ENCODE results near the gene F11R. TPM values are rescaled to one million over a fixed set of nuclear protein-coding genes. Genes with fewer than 3 reads are reported as not detected.
"Not testable (repeated sequence)": the region's sequence is repeated elsewhere in the genome, so short reads cannot be mapped to it uniquely, and the experiment has no call there.

F11R gene
- total RNA-seq, 1 donor from 2014 or later, result 65.4 TPM

- DNase-seq (ENCODE audit: low spot score) (peak; percentile 84), ATAC-seq (peak; percentile 81)
Measured at GRCh38 chr1:161044908-161045735, 24.2 kb upstream of the F11R start.

GRCh38 chr1:161044535-161044907 lies 23.6 kb upstream of the F11R start:
- no peak for DNase-seq (ENCODE audit: low spot score)
- no peak for ATAC-seq

DNA sequence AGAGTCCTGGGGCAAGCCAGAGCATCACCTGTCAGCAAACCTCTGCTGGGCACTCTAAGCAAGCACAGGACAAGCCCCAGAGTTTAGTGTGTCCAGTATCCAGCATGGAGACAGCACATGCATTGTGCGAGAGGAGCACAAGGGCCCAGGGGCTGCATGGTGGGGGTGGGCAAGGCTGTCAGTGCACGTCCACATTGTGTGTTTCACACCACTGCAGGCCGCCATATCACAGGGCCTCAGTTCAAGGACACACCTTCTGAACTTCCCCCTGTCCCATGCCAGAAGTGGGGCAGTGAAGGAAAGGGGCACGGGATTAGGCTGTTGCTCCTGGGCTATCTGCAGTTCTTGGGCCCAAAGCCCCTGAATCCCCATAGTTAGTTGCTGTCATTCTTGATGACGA lies 18.6 kb upstream of the F11R start:
- DNase-seq (ENCODE audit: low spot score), result no peak
- no peak for ATAC-seq

DNA sequence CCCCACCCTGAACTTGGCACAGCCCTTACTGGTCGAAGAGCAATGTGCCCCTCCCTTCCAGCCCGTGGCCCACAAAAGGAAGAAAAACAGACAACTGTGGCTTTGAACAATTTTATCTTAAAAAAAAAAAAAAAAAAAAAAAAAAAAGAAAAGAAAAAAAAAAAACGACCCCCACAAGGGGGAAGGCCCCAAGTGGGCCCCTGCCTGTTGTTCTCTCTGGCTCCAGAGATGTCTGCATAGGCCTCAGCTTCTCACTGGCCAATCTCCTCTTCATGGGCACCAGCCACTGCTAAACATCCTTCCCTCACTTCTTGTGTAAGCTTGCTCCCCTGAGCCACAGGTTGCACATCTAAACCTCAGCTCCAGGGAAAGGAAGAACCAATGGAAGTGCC lies 18.2 kb upstream of the F11R start:
- ATAC-seq (no peak), DNase-seq (ENCODE audit: low spot score) (no peak)

- DNase-seq (ENCODE audit: low spot score) (peak; percentile 80), ATAC-seq (peak; percentile 94)
Measured at GRCh38 chr1:161038523-161039153, 17.7 kb upstream of the F11R start, which contains the start of gene TSTD1. TSTD1 (minus strand) TSS chr1:161038964; CDS start chr1:161038889, 75 bp downstream.

GRCh38 chr1:161037661-161038522 lies 16.9 kb upstream of the F11R start:
- ATAC-seq (no peak), DNase-seq (ENCODE audit: low spot score) (no peak)

GRCh38 chr1:161033751-161034150 lies 12.8 kb upstream of the F11R start:
- DNase-seq (ENCODE audit: low spot score), result no peak
- no peak for ATAC-seq

GRCh38 chr1:161032409-161032808 lies 11.5 kb upstream of the F11R start:
- ATAC-seq, result peak; percentile 25
- DNase-seq (ENCODE audit: low spot score), result no peak

- DNase-seq (ENCODE audit: low spot score), result no peak
- ATAC-seq, result no peak
Measured at GRCh38 chr1:161031874-161032273, 10.9 kb upstream of the F11R start.

DNA sequence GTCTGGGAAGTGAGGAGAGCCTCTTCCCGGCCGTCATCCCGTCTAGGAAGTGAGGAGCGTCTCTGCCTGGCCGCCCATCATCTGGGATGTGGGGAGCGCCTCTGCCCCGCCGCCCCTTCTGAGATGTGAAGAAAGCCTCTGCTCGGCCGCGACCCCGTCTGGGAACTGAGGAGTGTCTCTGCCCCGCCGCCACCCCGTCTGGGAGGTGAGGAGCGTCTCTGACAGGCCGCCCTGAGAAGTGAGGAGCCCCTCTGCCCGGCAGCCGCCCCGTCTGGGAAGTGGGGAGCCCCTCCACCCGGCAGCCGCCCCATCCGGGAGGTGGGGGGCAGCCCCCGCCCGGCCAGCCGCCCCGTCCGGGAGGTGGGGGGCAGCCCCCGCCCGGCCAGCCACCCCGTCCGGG lies 8.5 kb upstream of the F11R start:
- ATAC-seq; DNase-seq (ENCODE audit: low spot score): not testable (repeated sequence)

GRCh38 chr1:161026954-161027353 lies 6.0 kb upstream of the F11R start:
- ATAC-seq; DNase-seq (ENCODE audit: low spot score): not testable (repeated sequence)

- not testable (repeated sequence) for ATAC-seq; DNase-seq (ENCODE audit: low spot score)
Measured at GRCh38 chr1:161022432-161022831, 1.5 kb upstream of the F11R start.

GRCh38 chr1:161021970-161022353 lies 1.0 kb upstream of the F11R start:
- DNase-seq (ENCODE audit: low spot score), result no peak
- no peak for ATAC-seq

DNA sequence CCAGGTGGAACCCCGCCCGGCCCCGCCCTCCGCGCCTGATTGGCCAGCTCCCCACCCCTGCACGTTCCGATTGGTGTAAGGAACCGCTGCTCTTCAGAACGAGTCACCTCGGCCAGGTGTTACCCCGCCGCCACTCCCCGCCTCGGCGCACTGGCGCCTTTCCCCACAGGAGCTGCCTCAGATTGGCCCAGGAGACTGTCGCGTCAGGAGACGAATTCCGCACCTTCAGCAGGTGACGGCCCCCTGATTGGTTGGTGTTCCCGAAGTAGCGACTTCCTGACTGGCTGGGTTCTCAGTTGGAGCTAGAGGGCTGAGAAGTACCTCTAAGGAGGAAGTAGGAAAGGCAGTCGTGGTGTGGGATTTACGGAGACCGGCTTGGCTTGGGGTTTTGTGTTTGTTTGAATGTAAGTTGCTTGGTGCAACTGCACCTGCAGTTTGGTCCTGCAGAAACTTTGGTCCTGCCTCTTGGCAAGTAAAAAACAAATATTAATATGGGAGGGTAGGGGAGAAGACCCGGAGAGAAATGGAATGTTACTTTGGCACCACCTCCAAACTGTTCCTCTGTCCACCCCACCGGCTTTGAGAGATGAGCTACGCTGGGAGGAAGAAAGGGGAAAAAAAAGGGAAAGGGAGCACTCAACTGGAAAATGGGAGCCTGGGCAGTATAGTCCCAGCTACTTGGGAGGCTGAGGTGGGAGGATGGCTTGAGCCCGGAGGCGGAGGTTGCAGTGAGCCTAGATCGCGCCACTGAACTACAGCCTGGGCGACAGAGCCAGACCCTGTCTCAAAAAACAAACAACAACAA lies 415 bp upstream of the F11R start:
- DNase-seq (ENCODE audit: low spot score), result peak; percentile 99
- peak; percentile 88 for ATAC-seq

DNA sequence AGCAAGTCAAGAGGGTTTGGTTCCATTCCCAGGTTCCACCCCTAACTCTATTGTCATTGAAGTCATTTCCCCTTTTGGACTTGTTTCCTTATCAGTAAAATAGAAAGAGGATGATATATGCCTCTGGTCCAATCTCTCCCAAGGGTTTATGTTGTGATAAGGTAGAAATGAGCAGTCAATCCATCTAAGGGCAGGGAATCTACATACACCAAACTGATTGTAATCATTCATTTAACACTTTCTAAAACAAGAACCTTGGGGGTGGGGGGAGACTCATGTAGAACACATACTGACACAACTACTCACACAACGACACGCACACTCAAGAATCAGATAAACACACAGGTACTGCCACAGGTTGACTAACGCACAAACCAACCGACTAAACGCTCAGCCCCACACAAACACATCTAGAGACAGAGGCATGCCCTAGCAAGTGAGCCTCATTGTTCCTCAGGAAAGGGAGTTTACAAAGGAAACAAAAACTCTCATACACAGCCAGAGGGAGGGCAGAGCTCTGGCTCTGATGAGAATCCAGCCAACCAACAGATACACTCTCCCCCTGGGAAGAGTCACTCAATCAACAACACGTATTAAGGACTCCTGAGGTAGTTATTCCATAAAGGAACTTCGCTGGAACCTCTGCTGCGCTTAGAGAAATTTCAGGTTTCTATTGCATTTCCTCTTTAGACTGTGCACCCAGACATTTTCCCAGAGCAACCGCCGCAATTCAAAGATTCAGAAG lies 1.0 kb downstream of the F11R start:
- ATAC-seq (peak; percentile 27), DNase-seq (ENCODE audit: low spot score) (no peak)

DNA sequence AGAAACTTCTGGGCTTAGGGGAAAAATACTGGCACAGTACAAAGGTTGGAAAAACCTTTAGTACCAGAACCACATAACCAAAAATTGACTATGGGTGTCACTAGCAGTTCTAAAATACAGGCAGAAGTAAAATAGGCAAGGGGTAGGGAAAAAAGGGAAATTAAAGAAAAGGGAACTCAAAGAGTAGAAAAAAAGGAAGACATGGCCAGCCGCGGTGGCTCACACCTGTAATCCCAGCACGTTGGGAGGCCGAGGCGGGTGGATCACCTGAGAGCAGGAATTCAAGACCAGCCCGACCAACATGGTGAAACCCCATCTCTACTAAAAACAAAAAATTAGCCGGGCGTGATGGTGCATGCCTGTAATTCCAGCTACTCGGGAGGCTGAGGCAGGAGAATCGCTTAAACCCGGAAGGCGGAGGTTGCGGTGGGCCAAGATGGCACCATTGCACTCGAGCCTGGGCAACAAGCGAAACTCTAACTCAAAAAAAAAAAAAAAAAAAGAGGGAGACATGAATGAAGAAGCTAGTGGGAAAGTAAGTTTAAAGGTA lies 1.8 kb downstream of the F11R start:
- not testable (repeated sequence) for ATAC-seq; DNase-seq (ENCODE audit: low spot score)

DNA sequence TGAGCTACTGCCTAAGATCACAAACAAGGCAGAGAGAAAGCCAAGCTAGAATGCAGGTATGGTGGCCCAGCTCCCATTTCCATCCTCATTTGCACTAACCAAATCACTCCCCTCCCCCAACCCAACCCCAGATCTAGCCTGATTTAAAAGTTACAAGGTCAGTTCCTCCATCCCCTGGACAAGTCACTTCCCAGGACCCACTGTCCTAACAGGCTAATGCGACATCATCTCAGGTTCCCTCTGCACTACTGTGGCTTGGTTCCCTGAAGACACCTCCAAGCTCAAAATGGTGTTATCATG lies 2.4 kb downstream of the F11R start:
- DNase-seq (ENCODE audit: low spot score), result no peak
- no peak for ATAC-seq

- no peak for ATAC-seq
- no peak for DNase-seq (ENCODE audit: low spot score)
Measured at GRCh38 chr1:161017756-161018630, 3.0 kb downstream of the F11R start.

DNA sequence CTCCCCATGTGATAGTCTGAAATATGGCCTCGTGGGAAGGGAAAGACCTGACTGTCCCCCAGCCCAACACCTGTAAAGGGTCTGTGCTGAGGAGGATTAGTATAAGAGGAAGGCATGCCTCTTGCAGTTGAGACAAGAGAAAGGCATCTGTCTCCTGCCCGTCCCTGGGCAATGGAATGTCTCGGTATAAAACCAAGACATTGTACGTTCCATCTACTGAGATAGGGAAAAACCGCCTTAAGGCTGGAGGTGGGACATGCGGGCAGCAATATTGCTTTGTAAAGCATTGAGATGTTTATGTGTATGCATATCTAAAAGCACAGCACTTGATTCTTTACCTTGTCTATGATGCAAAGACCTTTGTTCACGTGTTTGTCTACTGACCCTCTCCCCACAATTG lies 3.8 kb downstream of the F11R start:
- ATAC-seq; DNase-seq (ENCODE audit: low spot score): not testable (repeated sequence)
